ENCODE results near the gene CDH12. TPM values are rescaled to one million over a fixed set of nuclear protein-coding genes. Genes with fewer than 3 reads are reported as not detected.

CDH12 gene
- total RNA-seq, 3 donors from 2014 or later, result not detected

DNA sequence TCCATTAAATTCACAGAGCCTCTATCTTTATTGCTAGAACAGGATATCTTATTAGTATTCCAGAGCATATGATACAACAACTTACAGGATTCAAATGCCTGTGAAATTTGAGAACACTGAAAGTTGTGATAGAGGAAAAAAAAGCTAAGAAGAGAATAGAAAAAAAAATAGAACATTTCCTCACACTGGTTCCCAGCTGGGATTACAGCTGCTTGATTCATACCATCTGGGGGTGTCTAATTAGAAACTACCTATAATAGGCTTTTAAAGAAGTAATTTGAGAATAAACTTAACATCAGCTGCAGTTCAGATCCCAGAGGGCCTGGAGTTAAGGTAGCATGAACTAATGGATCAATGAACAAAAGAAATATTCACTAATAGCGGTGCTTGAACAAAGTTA is 922.0 kb downstream of the CDH12 start:
- DNase-seq (no peak), ATAC-seq (no peak)
- Mint-ChIP-seq H3K4me3 (no peak overlapping the region), H3K27me3 (ENCODE audit: low read depth) (no peaks in the 10 kb centered on the region), H3K9me3 (peaks cover 26% of the 10 kb centered on the region), H3K36me3 (ENCODE audit: insufficient read depth) (no peaks in the 10 kb centered on the region), H3K4me1 (ENCODE audit: low read depth) (no peaks in the 10 kb centered on the region)

DNA sequence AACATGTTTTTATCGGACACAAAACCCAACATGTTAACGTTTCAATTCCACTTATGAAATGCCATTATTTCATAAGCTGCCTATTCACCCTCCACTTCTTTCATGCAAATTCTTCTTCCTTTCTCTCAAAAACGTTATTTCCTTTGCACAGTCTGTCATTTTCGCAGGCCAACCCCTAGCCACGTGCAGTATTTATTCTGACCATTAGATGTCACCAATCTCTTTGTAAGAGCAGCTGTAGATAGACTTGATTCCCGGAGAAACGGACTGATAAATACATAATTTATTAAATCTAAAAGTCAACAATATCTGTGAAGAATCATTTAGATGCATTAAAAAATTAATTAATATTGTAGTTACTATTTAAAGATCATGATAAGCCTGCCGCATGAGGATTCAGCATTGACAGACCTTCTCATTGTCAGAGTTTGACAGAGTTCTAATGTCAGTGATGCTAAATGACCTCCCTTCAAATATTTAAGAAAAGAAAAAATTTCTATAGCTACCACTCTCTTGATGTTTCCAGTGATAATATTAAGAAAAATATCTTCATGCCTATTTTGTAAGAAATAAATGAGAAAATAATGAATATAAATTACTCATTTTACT is 933.6 kb downstream of the CDH12 start:
- Mint-ChIP-seq H3K4me1 (ENCODE audit: low read depth) (no peaks in the 10 kb centered on the region), H3K36me3 (ENCODE audit: insufficient read depth) (no peaks in the 10 kb centered on the region), H3K27me3 (ENCODE audit: low read depth) (no peaks in the 10 kb centered on the region), H3K4me3 (no peak overlapping the region), H3K9me3 (peaks cover 19% of the 10 kb centered on the region)
- no peak for DNase-seq
- ATAC-seq, result no peak

DNA sequence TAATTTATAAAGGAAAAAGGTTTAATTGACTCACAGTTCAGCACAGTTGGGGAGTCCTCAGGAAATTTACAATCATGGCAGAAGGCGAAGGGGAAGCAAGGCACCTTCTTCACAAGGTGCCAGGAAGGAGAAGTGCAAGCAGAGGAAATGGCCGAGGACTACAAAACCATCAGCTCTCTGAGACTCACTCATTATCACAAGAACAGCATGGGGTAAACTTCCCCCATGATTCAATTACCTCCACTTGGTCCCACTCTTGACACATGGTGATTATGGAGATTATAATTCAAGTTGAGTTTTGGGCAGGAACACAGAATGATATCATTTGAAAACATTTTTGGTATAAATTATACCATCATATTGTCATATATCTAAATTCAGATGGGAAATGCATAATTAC is 934.7 kb downstream of the CDH12 start:
- Mint-ChIP-seq H3K9me3 (peaks cover 19% of the 10 kb centered on the region), H3K27me3 (ENCODE audit: low read depth) (no peaks in the 10 kb centered on the region), H3K4me1 (ENCODE audit: low read depth) (no peaks in the 10 kb centered on the region), H3K36me3 (ENCODE audit: insufficient read depth) (no peaks in the 10 kb centered on the region), H3K4me3 (no peak overlapping the region)
- DNase-seq (no peak), ATAC-seq (no peak)

DNA sequence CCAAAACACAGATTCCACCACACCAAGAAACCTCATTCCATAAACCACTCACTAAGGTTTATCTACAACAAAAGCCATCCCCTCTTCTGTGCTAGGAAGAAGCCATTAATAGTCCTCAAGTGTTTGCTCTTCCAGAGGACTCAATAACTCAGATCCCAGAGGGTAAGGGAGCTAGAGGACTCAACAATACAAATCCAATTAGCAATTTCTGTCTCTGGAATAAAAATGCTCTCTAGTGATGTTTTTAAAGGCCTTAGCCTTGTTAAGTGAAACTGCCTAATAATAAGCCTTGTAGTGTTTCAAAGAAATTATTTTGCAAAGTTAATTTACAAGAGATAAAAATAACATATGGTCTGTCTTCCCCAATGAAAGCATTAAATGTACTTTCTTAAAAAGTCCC is 942.4 kb downstream of the CDH12 start:
- H3K27me3 Mint-ChIP-seq (ENCODE audit: low read depth), result no peaks in the 10 kb centered on the region
- no peak for DNase-seq

DNA sequence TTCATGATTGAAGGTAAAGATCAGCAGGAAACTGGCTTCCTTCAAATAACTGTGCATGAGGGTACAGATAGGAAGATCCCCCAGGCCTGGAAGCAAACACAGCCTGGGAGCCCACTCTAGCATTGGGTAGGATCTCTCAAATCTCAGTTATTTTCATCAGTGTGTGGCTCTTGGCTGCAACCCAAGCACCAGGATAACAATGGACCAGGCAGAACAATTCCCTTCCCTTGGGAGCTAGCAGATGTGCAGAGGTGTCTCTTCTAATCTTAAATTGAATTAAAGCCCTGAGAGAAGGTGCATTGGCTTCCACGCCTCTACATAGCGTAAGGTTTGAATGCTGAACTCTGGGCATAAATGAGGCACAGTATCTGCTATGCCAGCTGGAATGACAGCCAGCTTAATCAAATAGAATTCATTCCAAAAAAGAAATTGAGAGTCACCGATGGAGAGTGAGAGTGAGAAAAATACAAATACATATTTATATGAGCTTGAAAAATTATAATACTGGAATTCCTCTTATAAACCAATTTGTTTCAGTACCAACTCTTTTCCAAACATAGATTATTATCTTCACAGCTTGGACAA is 957.3 kb downstream of the CDH12 start:
- Mint-ChIP-seq H3K4me1 (ENCODE audit: low read depth) (no peaks in the 10 kb centered on the region), H3K36me3 (ENCODE audit: insufficient read depth) (no peaks in the 10 kb centered on the region), H3K27me3 (ENCODE audit: low read depth) (no peaks in the 10 kb centered on the region), H3K9me3 (peaks cover 4% of the 10 kb centered on the region), H3K4me3 (no peak overlapping the region)
- DNase-seq (no peak), ATAC-seq (no peak)

More for the DNA sequence above, 942.4 kb downstream of the CDH12 start:
- no peaks in the 10 kb centered on the region for H3K4me1 Mint-ChIP-seq (ENCODE audit: low read depth)
- peaks cover 7% of the 10 kb centered on the region for H3K9me3 Mint-ChIP-seq
- H3K36me3 Mint-ChIP-seq (ENCODE audit: insufficient read depth), result no peaks in the 10 kb centered on the region
- ATAC-seq, result no peak
- no peak overlapping the region for H3K4me3 Mint-ChIP-seq

DNA sequence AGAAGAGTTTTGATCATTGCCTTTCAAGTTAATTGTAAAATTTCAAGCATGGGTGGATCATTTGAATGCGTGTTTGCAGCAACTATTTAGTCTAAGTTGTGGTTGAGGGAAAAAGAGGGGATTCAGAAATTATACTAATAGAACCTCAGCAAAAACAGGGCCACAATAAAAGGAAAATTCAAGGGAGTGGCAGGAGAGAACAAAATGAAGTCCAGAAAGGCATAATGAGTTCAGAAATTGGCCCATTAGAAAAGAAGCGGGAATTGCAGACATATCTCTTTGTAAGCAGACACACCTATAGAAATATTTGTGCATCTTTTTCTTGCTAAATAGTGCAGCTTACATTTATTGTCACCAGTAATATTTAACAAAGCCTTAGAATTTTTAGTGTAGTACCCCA is 960.0 kb downstream of the CDH12 start:
- H3K4me1 Mint-ChIP-seq (ENCODE audit: low read depth), result no peaks in the 10 kb centered on the region
- ATAC-seq (no peak), DNase-seq (no peak)
- H3K4me3 Mint-ChIP-seq, result no peak overlapping the region
- H3K9me3 Mint-ChIP-seq, result peaks cover 4% of the 10 kb centered on the region
- no peaks in the 10 kb centered on the region for H3K27me3 Mint-ChIP-seq (ENCODE audit: low read depth)
- no peaks in the 10 kb centered on the region for H3K36me3 Mint-ChIP-seq (ENCODE audit: insufficient read depth)

DNA sequence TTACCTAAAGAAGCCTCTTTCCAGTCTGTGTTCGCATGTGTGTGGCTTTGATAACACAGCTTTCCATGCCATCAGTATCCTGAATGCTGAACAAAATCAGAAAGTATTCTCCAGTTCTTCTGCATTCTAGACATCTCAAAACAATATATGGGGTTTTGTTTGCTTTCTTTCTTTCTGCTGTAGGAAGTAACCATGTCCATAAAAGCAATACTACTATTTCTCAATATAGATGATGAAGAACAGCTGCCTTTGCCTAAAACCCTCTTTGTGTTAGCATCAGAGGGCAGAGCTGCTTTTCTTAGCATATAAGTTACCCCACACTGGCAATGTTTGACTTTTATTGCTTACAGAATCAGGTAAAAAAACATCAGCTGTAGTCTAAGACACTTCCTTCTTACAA is 963.6 kb downstream of the CDH12 start:
- no peak for DNase-seq
- Mint-ChIP-seq H3K27me3 (ENCODE audit: low read depth) (no peaks in the 10 kb centered on the region), H3K4me3 (no peak overlapping the region), H3K4me1 (ENCODE audit: low read depth) (no peaks in the 10 kb centered on the region), H3K9me3 (peaks cover 4% of the 10 kb centered on the region), H3K36me3 (ENCODE audit: insufficient read depth) (no peaks in the 10 kb centered on the region)
- no peak for ATAC-seq

DNA sequence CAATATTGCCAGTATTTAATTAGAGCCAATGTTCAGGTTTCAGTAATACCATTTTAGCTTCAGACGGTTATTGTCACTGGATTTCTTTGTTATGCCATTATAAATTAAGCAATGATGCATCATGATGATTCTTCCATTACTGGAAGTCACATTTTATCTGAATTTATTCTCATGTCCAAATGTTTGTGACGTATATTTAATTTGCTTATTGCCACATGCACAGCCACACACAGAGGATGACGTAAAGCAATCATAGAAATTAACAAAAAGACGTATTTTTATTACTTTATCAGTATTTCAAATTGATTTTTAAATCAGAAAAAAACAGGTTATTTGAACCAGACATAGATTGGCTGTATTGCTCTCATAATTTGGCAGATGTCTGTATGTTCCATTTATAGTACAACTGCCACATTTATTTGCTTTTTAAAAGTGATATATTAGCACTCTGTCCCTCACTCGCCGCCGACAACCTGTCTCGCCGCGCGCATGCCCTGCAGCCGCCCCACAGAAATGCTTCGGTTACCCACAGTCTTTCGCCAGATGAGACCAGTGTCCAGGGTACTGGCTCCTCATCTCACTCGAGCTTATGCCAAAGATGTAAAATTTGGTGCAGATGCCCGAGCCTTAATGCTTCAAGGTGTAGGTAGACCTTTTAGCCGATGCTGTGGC is 970.9 kb downstream of the CDH12 start:
- no peaks in the 10 kb centered on the region for H3K36me3 Mint-ChIP-seq (ENCODE audit: insufficient read depth)
- no peak for DNase-seq
- H3K4me1 Mint-ChIP-seq (ENCODE audit: low read depth), result no peaks in the 10 kb centered on the region

DNA sequence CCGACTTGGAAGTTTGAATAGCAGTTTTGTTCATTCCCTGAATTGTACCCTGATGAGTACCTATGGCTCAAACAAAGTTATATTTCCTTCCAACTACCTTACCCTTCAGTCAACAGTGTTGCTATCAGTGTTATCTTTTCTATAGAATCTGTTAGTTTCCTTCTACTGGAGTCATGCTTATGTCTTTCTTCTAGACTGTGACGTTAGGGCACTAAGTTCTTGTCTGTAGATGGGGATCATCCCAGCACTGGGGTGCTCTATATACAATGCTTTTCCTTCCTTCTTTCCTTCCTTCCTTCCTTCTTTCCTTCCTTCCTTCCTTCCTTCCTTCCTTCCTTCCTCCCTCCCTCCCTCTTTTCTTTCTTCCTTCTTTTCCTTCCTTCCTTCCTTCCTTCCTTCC is 973.0 kb downstream of the CDH12 start:
- H3K4me1 Mint-ChIP-seq (ENCODE audit: low read depth), result no peaks in the 10 kb centered on the region
- DNase-seq, result no peak
- H3K4me3 Mint-ChIP-seq, result no peak overlapping the region
- H3K27me3 Mint-ChIP-seq (ENCODE audit: low read depth), result no peaks in the 10 kb centered on the region
- no peak for ATAC-seq
- H3K9me3 Mint-ChIP-seq, result peaks cover 8% of the 10 kb centered on the region
- no peaks in the 10 kb centered on the region for H3K36me3 Mint-ChIP-seq (ENCODE audit: insufficient read depth)

More for the DNA sequence above, 970.9 kb downstream of the CDH12 start:
- Mint-ChIP-seq H3K9me3 (peaks cover 3% of the 10 kb centered on the region), H3K27me3 (ENCODE audit: low read depth) (no peaks in the 10 kb centered on the region), H3K4me3 (no peak overlapping the region)
- no peak for ATAC-seq

DNA sequence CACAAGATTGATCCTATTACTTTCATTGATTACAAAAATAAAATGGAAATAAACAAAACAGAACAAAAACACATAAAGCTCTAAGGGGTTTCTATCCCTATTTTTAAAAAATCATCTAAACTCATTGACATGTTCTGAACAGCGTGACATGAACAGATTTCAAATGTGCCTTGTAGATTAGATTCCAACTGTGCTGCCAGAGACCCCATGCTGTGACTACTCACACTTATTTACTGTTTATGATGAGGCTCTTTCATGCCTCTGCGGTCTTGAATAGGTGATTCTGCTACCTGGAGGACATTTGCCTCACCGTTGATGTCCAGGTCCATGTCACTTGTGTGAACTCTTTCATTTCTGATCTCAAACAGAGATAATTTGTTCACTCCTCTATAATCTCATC is 990.2 kb downstream of the CDH12 start:
- peaks cover 9% of the 10 kb centered on the region for H3K9me3 Mint-ChIP-seq
- ATAC-seq (no peak), DNase-seq (no peak)
- H3K4me3 Mint-ChIP-seq, result no peak overlapping the region
- H3K4me1 Mint-ChIP-seq (ENCODE audit: low read depth), result no peaks in the 10 kb centered on the region
- H3K27me3 Mint-ChIP-seq (ENCODE audit: low read depth), result no peaks in the 10 kb centered on the region
- H3K36me3 Mint-ChIP-seq (ENCODE audit: insufficient read depth), result no peaks in the 10 kb centered on the region

DNA sequence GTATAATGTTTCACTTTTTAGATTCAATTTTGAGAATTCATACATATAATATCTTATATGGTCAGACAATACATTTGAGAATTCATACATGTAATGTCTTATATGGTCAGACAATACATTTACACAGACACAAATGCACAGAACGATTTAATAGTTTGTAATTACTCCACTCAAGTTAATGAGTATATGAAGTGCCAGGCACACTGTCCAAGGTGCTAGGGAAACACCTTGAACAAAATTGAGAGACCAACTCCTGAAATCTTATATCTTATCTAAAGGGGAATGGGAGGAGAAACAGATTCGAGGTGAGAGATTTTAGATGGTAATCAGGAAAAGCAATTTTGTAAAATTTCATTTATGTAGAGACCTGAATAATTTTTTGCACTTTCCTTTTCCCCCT is 994.7 kb downstream of the CDH12 start:
- no peaks in the 10 kb centered on the region for H3K4me1 Mint-ChIP-seq (ENCODE audit: low read depth)

DNA sequence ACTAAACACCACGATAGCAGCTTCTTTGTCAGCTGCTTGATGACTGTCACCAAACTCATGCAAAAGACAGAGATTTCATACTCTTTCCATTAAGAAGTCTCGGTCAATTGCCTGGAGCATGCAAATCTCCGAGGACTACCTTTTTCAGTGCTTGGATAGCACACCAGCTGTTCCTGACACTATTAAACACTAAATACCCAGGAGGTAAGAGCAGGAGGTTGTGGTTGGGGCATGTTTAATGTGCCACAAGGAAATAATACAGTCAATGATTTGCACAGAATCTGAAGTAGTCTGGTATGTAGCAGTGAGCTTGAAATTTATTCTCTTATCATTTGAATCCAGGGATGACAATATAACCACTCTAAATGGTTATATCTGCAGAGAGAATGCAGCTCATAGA is 996.2 kb downstream of the CDH12 start:
- no peaks in the 10 kb centered on the region for H3K36me3 Mint-ChIP-seq (ENCODE audit: insufficient read depth)
- peaks cover 5% of the 10 kb centered on the region for H3K9me3 Mint-ChIP-seq
- H3K4me3 Mint-ChIP-seq, result no peak overlapping the region
- DNase-seq (no peak), ATAC-seq (no peak)
- H3K27me3 Mint-ChIP-seq (ENCODE audit: low read depth), result no peaks in the 10 kb centered on the region
- no peaks in the 10 kb centered on the region for H3K4me1 Mint-ChIP-seq (ENCODE audit: low read depth)

More for the DNA sequence above, 994.7 kb downstream of the CDH12 start:
- Mint-ChIP-seq H3K4me3 (no peak overlapping the region), H3K9me3 (peaks cover 5% of the 10 kb centered on the region), H3K36me3 (ENCODE audit: insufficient read depth) (no peaks in the 10 kb centered on the region), H3K27me3 (ENCODE audit: low read depth) (no peaks in the 10 kb centered on the region)
- no peak for DNase-seq
- ATAC-seq, result no peak

DNA sequence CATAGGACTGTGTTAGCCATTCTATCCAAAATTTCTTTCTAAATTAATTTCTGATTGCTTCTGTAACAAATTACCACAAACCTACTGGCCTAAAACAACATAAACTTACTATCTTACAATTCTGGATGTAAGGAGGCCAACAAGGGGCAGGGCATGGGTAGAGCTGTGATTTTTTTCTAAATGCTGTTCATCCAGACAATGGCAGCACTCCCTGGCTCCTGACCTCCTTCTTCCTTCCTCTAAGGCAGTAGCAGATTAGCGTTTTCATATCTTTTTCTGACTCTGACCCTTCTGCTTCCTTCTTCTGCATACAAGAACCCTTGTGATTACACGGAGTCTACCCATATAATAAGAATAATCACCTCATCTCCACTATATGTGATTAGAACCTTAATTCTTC is 1005.8 kb downstream of the CDH12 start:
- Mint-ChIP-seq H3K36me3 (ENCODE audit: insufficient read depth) (no peaks in the 10 kb centered on the region), H3K9me3 (peaks cover 12% of the 10 kb centered on the region), H3K4me1 (ENCODE audit: low read depth) (no peaks in the 10 kb centered on the region), H3K27me3 (ENCODE audit: low read depth) (no peaks in the 10 kb centered on the region), H3K4me3 (no peak overlapping the region)
- DNase-seq, result no peak
- ATAC-seq, result no peak

DNA sequence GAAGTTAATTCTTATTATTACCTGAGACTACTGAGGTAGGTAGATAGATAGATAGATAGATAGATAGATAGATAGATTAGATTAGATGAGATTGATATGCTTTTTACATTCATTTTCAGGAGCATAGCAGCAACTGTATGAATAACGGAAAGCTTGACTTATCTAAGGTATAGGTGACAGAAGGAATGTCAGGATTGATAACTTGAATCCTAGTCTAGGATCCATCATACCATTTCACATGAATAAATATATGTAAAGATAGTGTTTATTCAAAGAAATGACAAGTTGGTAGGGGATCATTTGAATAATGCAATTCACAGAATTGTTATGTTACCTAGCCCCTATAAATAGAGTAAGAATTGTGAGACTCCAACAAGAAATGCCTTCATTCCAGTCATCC is 1008.2 kb downstream of the CDH12 start:
- no peak overlapping the region for H3K4me3 Mint-ChIP-seq
- H3K9me3 Mint-ChIP-seq, result peaks cover 15% of the 10 kb centered on the region
- ATAC-seq, result no peak
- no peaks in the 10 kb centered on the region for H3K27me3 Mint-ChIP-seq (ENCODE audit: low read depth)
- H3K36me3 Mint-ChIP-seq (ENCODE audit: insufficient read depth), result no peaks in the 10 kb centered on the region
- H3K4me1 Mint-ChIP-seq (ENCODE audit: low read depth), result no peaks in the 10 kb centered on the region
- no peak for DNase-seq

DNA sequence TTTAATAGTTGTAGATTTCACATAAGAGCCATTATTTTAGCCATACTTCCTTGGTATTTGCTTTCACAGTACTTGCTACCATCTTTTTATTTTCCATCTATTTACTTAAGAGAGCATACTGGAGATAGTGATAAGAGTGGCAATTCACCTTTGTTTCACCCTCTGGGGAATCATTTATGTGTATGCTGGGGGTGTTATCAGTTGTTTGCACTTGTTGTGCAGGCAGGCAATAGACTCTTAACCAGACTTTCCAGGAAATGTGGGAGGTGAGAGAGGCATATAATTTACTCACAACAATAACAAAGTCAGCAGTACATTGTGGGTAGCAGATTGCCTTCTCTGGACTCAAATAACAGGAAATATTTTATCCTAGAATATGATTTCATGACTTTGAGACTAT is 1018.3 kb downstream of the CDH12 start:
- H3K9me3 Mint-ChIP-seq, result peaks cover 12% of the 10 kb centered on the region
- no peak overlapping the region for H3K4me3 Mint-ChIP-seq
- no peak for DNase-seq
- no peak for ATAC-seq
- no peaks in the 10 kb centered on the region for H3K4me1 Mint-ChIP-seq (ENCODE audit: low read depth)
- no peaks in the 10 kb centered on the region for H3K27me3 Mint-ChIP-seq (ENCODE audit: low read depth)
- no peaks in the 10 kb centered on the region for H3K36me3 Mint-ChIP-seq (ENCODE audit: insufficient read depth)

Measured in activated T-cell treated with anti-CD3 and anti-CD28 coated beads, Interleukin-2, amount 50 U/mL, for 4 hours (primary cell).